IPS-18c (cell line): Measurements from ENCODE around the gene SLC27A6.

ENCODE experiments used
- H3K4me3 ChIP-seq: 2 replicates; pipeline ENCODE4 v1.7.0; 2013; ENCODE audit warnings: low read depth, mild to moderate bottlenecking, low read length, moderate library complexity; ENCODE audit not compliant: insufficient read depth
- H3K9me3 ChIP-seq: one replicate; pipeline ENCODE4 v1.6.1; 2013; ENCODE audit warnings: mild to moderate bottlenecking, low read length, moderate library complexity; ENCODE audit not compliant: control insufficient read depth, insufficient read depth

The SLC27A6 gene

GRCh38 chr5:129082225-129083136, 117.2 kb downstream of the SLC27A6 start:
- no peak overlapping the region for H3K4me3 ChIP-seq
- no peaks in the 10 kb centered on the region for H3K9me3 ChIP-seq
